Breast epithelium (tissue), 4 donors: Measurements from ENCODE around the gene CDKN1A. TPM values are rescaled to one million over a fixed set of nuclear protein-coding genes. Genes with fewer than 3 reads are reported as not detected.

Experiments
- DNase-seq, 2 donors: peaks; one replicate each; pipeline ENCODE4 v3.0.0-alpha.2; 2019; ENCODE audit warnings: low spot score in 2 of 2
- H3K27ac ChIP-seq, 2 donors: fragments of 200-600 bp; sonication (generic) in 1 of 2; one replicate each; pipeline ENCODE4 v1.5.1; 2016 to 2019; ENCODE audit warnings: mild to moderate bottlenecking in 1 of 2
- H3K27me3 ChIP-seq, 2 donors: fragments of 200-600 bp; sonication (generic) in 1 of 2; one replicate each; pipeline versions ENCODE4 v1.5.1 to v1.6.0; 2017 to 2019; ENCODE audit warnings: control low read depth in 1 of 2, mild to moderate bottlenecking in 1 of 2
- H3K36me3 ChIP-seq: fragments of 200-600 bp; one replicate; pipeline ENCODE4 v1.5.1; 2019
- H3K4me1 ChIP-seq, 2 donors: fragments of 200-600 bp; sonication (generic); one replicate each; pipeline ENCODE4 v1.5.1; 2016 to 2019; ENCODE audit warnings: control low read depth in 1 of 2
- H3K4me3 ChIP-seq, 3 donors: fragments of 200-600 bp; sonication (generic); 1 replicate in 2 of 3; 2 replicates in 1 of 3; pipeline ENCODE4 v1.5.1; 2016 to 2019; ENCODE audit warnings: mild to moderate bottlenecking in 3 of 3, moderate library complexity in 2 of 3
- H3K9me3 ChIP-seq, 2 donors: fragments of 200-600 bp; sonication (generic) in 1 of 2; one replicate each; pipeline ENCODE4 v1.5.1; 2016 to 2019; ENCODE audit warnings: control low read depth in 1 of 2
- CTCF ChIP-seq, 3 donors: fragments of 450-650 bp; IDR thresholded peaks; one replicate each; pipeline ENCODE4 v1.5.1; 2016 to 2017; ENCODE audit warnings: antibody characterized with exemption in 3 of 3, mild to moderate bottlenecking in 3 of 3, moderate library complexity in 3 of 3
- POLR2A ChIP-seq: fragments of 450-650 bp; IDR thresholded peaks from one replicate; pipeline ENCODE4 v1.6.1; 2016; ENCODE audit warnings: antibody characterized with exemption, mild to moderate bottlenecking, moderate library complexity
- POLR2AphosphoS5 ChIP-seq, 3 donors: sonication (generic); formaldehyde crosslinking; IDR thresholded peaks; one replicate each; pipeline ENCODE4 v1.6.1; 2017; ENCODE audit warnings: antibody characterized with exemption in 3 of 3
- intact Hi-C: fragments of 100-400 bp; cut with DNase I; formaldehyde crosslinking; loops from one replicate; pipeline ENCODE4 v1.15.1; 2023; ENCODE audit warnings: low total_unique reads
- total RNA-seq, 3 donors: library from RNA; depleted of rRNA; stranded (reverse); fragments of >200 nt; gene quantifications; one replicate each; pipeline ENCODE4 v1.1.0, GENCODE V29; 2016

CDKN1A gene
- total RNA-seq, 3 donors from 2014 or later = 125 to 144 (median 143) TPM

GRCh38 chr6:36698196-36698595 lies 19.7 kb downstream of the CDKN1A start:
- no peak for TF ChIP-seq CTCF (IDR thresholded peaks at IDR 0.05)
- H3K27ac ChIP-seq = no peak overlapping the region
- H3K4me3 ChIP-seq = no peak overlapping the region

GRCh38 chr6:36698871-36699271 lies 20.4 kb downstream of the CDKN1A start:
- Histone ChIP-seq H3K27ac (no peak overlapping the region), H3K27me3 (no peaks in the 10 kb centered on the region), H3K4me1 (no peaks in the 10 kb centered on the region), H3K4me3 (no peak overlapping the region), H3K36me3 (no peaks in the 10 kb centered on the region), H3K9me3 (no peaks in the 10 kb centered on the region)
- intact Hi-C loops = no loop called here
- DNase-seq = no peak
- TF ChIP-seq POLR2AphosphoS5 (IDR thresholded peaks at IDR 0.05) (no peak), POLR2A (no peak)

More at GRCh38 chr6:36698196-36698595, 19.7 kb downstream of the CDKN1A start:
- no peaks in the 10 kb centered on the region for H3K9me3 ChIP-seq
- DNase-seq = no peak
- intact Hi-C loops = no loop called here
- no peaks in the 10 kb centered on the region for H3K4me1 ChIP-seq
- H3K27me3 ChIP-seq = no peaks in the 10 kb centered on the region
- H3K36me3 ChIP-seq = no peaks in the 10 kb centered on the region

GRCh38 chr6:36699348-36699747 lies 20.8 kb downstream of the CDKN1A start:
- no peak for DNase-seq
- TF ChIP-seq POLR2AphosphoS5 (IDR thresholded peaks at IDR 0.05) (no peak), POLR2A (no peak), CTCF (IDR thresholded peaks at IDR 0.05) (no peak)
- Histone ChIP-seq H3K27me3 (no peaks in the 10 kb centered on the region), H3K36me3 (no peaks in the 10 kb centered on the region), H3K27ac (no peak overlapping the region), H3K4me1 (no peaks in the 10 kb centered on the region), H3K9me3 (no peaks in the 10 kb centered on the region), H3K4me3 (no peak overlapping the region)
- intact Hi-C loops = no loop called here

GRCh38 chr6:36700071-36700812 lies 21.7 kb downstream of the CDKN1A start:
- H3K4me3 ChIP-seq = no peak overlapping the region
- H3K27me3 ChIP-seq = no peaks in the 10 kb centered on the region
- H3K4me1 ChIP-seq = no peaks in the 10 kb centered on the region
- no peaks in the 10 kb centered on the region for H3K36me3 ChIP-seq
- H3K9me3 ChIP-seq = no peaks in the 10 kb centered on the region
- H3K27ac ChIP-seq = no peak overlapping the region
- intact Hi-C loops = no loop called here
- DNase-seq = no peak
- no peak for TF ChIP-seq CTCF (IDR thresholded peaks at IDR 0.05)
- no peak for TF ChIP-seq POLR2AphosphoS5 (IDR thresholded peaks at IDR 0.05)
- no peak for TF ChIP-seq POLR2A

- TF ChIP-seq POLR2A = no peak
- TF ChIP-seq POLR2AphosphoS5 (IDR thresholded peaks at IDR 0.05) = no peak
- no peak for TF ChIP-seq CTCF (IDR thresholded peaks at IDR 0.05)
- Histone ChIP-seq H3K4me3 (no peak overlapping the region), H3K27me3 (no peaks in the 10 kb centered on the region), H3K4me1 (no peaks in the 10 kb centered on the region), H3K27ac (no peak overlapping the region), H3K36me3 (no peaks in the 10 kb centered on the region), H3K9me3 (no peaks in the 10 kb centered on the region)
- DNase-seq = no peak
- intact Hi-C loops = no loop called here
These were observed 22.3 kb downstream of the CDKN1A start for GRCh38 chr6:36700831-36701230.
